Osteoblast (primary cell): Measurements from ENCODE around the gene PATJ. TPM values are rescaled to one million over a fixed set of nuclear protein-coding genes. Genes with fewer than 3 reads are reported as not detected.
"Not testable (repeated sequence)": the region's sequence is repeated elsewhere in the genome, so short reads cannot be mapped to it uniquely, and the experiment has no call there.

Experiments used
- DNase-seq: peaks from one replicate; pipeline ENCODE4 v3.0.0; 2011; ENCODE audit warnings: low spot score, mixed read lengths; ENCODE audit not compliant: insufficient read length; ENCODE audit errors: missing footprints
- H2AFZ ChIP-seq: 2 replicates; pipeline ENCODE4 v1.6.0; 2011; ENCODE audit warnings: mild to moderate bottlenecking, low read length
- H3K27ac ChIP-seq: 2 replicates; pipeline ENCODE4 v1.5.1; 2011; ENCODE audit warnings: mild to moderate bottlenecking, low read depth, low read length, moderate library complexity
- H3K27me3 ChIP-seq: 2 replicates; pipeline ENCODE4 v1.6.0; 2012; ENCODE audit warnings: mild to moderate bottlenecking, control low read depth, inconsistent platforms, low read length, moderate library complexity; ENCODE audit not compliant: insufficient read depth
- H3K36me3 ChIP-seq: 2 replicates; pipeline ENCODE4 v1.5.1; 2011; ENCODE audit warnings: mild to moderate bottlenecking, low read length, control low read depth, moderate library complexity; ENCODE audit not compliant: insufficient read depth
- H3K4me1 ChIP-seq: 2 replicates; pipeline ENCODE4 v1.5.1; 2011; ENCODE audit warnings: mild to moderate bottlenecking, low read length, control low read depth, moderate library complexity; ENCODE audit not compliant: insufficient read depth
- H3K4me2 ChIP-seq: 2 replicates; pipeline ENCODE4 v1.6.0; 2011; ENCODE audit warnings: mild to moderate bottlenecking, low read length; ENCODE audit not compliant: insufficient read depth
- H3K4me3 ChIP-seq: fragments of 200-600 bp; sonication (generic); 3 replicates; pipeline ENCODE4 v1.5.1; 2012; ENCODE audit warnings: mild to moderate bottlenecking, low read length, inconsistent platforms; ENCODE audit not compliant: insufficient read depth
- H3K79me2 ChIP-seq: 2 replicates; pipeline ENCODE4 v1.6.0; 2012; ENCODE audit warnings: mild to moderate bottlenecking, low read length, control low read depth, inconsistent platforms; ENCODE audit not compliant: insufficient read depth
- H3K9me3 ChIP-seq: 2 replicates; pipeline ENCODE4 v1.5.1; 2011; ENCODE audit warnings: low read depth, low read length, control low read depth
- H4K20me1 ChIP-seq: 2 replicates; pipeline ENCODE4 v1.6.0; 2012; ENCODE audit warnings: mild to moderate bottlenecking, low read length, control low read depth; ENCODE audit not compliant: insufficient read depth
- CTCF ChIP-seq: IDR thresholded peaks from 2 replicates; pipeline ENCODE4 v1.5.1; 2011; ENCODE audit warnings: mild to moderate bottlenecking, low read depth, low read length, moderate library complexity; ENCODE audit errors: extremely low read depth
- total RNA-seq: library from RNA; depleted of rRNA; stranded (reverse); fragments of >200 nt; gene quantifications from 2 replicates; pipeline ENCODE4 v1.2.3, GENCODE V29; 2012

Gene PATJ
- total RNA-seq, 1 donor, result 10.1 TPM

GRCh38 chr1:62161711-62162110, 419.4 kb downstream of the PATJ start:
- no peak for DNase-seq
- Histone ChIP-seq H3K4me3 (no peak overlapping the region), H3K4me2 (no peak overlapping the region), H3K27me3 (no peaks in the 10 kb centered on the region), H3K27ac (no peak overlapping the region), H3K9me3 (no peaks in the 10 kb centered on the region), H3K4me1 (no peaks in the 10 kb centered on the region), H2AFZ (no peak overlapping the region), H3K36me3 (no peaks in the 10 kb centered on the region), H3K79me2 (no peaks in the 10 kb centered on the region), H4K20me1 (no peaks in the 10 kb centered on the region)
- TF ChIP-seq CTCF, result no peak

GRCh38 chr1:62170380-62170779, 428.1 kb downstream of the PATJ start:
- H3K27me3 ChIP-seq, H3K4me3 ChIP-seq, DNase-seq, H3K9me3 ChIP-seq, H3K4me1 ChIP-seq, H3K4me2 ChIP-seq, H4K20me1 ChIP-seq, H3K36me3 ChIP-seq, H3K79me2 ChIP-seq, H3K27ac ChIP-seq, H2AFZ ChIP-seq: not testable (repeated sequence)

GRCh38 chr1:62175568-62176179, 433.4 kb downstream of the PATJ start:
- peak; percentile 74 for TF ChIP-seq CTCF
- no peaks in the 10 kb centered on the region for H3K79me2 ChIP-seq
- no peak overlapping the region for H3K4me3 ChIP-seq
- no peak overlapping the region for H3K4me2 ChIP-seq
- H3K27ac ChIP-seq, result no peak overlapping the region
- no peaks in the 10 kb centered on the region for H3K4me1 ChIP-seq
- no peaks in the 10 kb centered on the region for H3K9me3 ChIP-seq
- H2AFZ ChIP-seq, result no peak overlapping the region
- no peaks in the 10 kb centered on the region for H3K36me3 ChIP-seq
- no peaks in the 10 kb centered on the region for H4K20me1 ChIP-seq
- DNase-seq, result no peak
- no peaks in the 10 kb centered on the region for H3K27me3 ChIP-seq

- H3K4me2 ChIP-seq, result no peak overlapping the region
- no peaks in the 10 kb centered on the region for H4K20me1 ChIP-seq
- no peaks in the 10 kb centered on the region for H3K79me2 ChIP-seq
- no peak overlapping the region for H3K27ac ChIP-seq
- H3K36me3 ChIP-seq, result no peaks in the 10 kb centered on the region
- H3K27me3 ChIP-seq, result no peaks in the 10 kb centered on the region
- H3K4me1 ChIP-seq, result no peaks in the 10 kb centered on the region
- no peak for DNase-seq
- no peak for TF ChIP-seq CTCF
- no peaks in the 10 kb centered on the region for H3K9me3 ChIP-seq
- H3K4me3 ChIP-seq, result no peak overlapping the region
- no peak overlapping the region for H2AFZ ChIP-seq
These were observed 434.5 kb downstream of the PATJ start for GRCh38 chr1:62176597-62177312.
